HL-60 (cell line): ENCODE measurements around the gene NPS.

Experiments used
- GABPA ChIP-seq: IDR thresholded peaks from 2 replicates; pipeline ENCODE4 v1.6.1; 2012; ENCODE audit warnings: low read depth
- POLR2AphosphoS5 ChIP-seq: IDR thresholded peaks from 2 replicates; pipeline ENCODE4 v1.6.1; 2012; ENCODE audit warnings: low read depth
- REST ChIP-seq: IDR thresholded peaks from 2 replicates; pipeline ENCODE4 v1.6.1; 2012; ENCODE audit warnings: low read depth; ENCODE audit not compliant: insufficient replicate concordance
- TF ChIP-seq, protein P1 (sequence below): IDR thresholded peaks from one replicate; pipeline ENCODE4 v1.5.1; 2011; ENCODE audit warnings: low read length, control low read depth, inconsistent platforms; ENCODE audit not compliant: insufficient read depth

DNA sequence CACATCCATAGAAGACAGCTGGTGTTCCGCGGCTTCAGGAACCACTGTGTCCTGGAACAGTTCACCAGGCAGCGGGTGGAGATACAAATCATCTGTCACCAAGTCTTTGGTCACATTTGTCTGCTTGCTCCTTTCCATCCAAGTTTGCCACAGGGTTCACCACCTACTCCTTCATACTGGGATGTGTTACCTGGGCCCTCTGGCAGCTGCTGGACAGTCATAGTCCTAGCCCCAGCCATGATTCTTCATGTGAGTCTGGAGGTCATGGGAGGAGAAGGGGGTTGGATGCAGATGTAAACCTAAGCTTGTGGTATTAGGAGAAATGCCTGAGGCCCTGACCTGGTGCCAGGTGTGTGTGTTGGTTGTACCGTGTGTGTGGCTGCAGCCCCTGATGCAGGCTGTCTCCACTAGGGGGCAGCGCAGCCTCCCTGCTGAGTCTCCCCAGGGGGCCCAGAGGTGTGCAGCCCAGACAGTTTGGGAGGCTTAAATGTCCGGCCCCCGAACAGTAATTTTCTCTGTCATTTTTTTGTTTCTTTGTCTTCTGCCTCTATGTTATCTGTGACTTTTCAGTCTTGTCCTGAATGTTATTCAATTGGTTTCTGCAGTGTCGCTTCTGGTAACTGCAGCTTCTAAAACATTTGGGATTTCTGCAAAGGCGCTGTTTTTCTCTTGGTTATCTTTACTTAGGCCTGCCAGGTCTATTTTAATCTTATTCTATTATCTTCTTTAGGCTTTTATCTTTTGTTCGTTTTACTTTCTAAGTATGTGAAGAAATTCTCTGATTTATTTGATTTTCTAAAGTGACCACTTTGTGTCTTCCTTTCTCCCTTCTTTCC, 14.8 kb downstream of the NPS start:
- TF ChIP-seq, protein P1, sequence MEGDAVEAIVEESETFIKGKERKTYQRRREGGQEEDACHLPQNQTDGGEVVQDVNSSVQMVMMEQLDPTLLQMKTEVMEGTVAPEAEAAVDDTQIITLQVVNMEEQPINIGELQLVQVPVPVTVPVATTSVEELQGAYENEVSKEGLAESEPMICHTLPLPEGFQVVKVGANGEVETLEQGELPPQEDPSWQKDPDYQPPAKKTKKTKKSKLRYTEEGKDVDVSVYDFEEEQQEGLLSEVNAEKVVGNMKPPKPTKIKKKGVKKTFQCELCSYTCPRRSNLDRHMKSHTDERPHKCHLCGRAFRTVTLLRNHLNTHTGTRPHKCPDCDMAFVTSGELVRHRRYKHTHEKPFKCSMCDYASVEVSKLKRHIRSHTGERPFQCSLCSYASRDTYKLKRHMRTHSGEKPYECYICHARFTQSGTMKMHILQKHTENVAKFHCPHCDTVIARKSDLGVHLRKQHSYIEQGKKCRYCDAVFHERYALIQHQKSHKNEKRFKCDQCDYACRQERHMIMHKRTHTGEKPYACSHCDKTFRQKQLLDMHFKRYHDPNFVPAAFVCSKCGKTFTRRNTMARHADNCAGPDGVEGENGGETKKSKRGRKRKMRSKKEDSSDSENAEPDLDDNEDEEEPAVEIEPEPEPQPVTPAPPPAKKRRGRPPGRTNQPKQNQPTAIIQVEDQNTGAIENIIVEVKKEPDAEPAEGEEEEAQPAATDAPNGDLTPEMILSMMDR, result peak; percentile 74
- TF ChIP-seq GABPA, result no peak
- no peak for TF ChIP-seq REST
- TF ChIP-seq POLR2AphosphoS5, result no peak
